Kasumi-1 (cell line): ENCODE measurements around the gene SIGLEC9.

Experiments
- DNase-seq, 2 experiments: peaks; one replicate each; lab custom pipeline; 2025; lab: John Stamatoyannopoulos, UW

SIGLEC9 gene

GRCh38 chr19:51097166-51097738, 27.5 kb upstream of the SIGLEC9 start:
- peak; percentile 9 to 17 for DNase-seq

- DNase-seq: no peak
Observed at GRCh38 chr19:51097796-51098195, 26.9 kb upstream of the SIGLEC9 start.

GRCh38 chr19:51098365-51099046, 26.2 kb upstream of the SIGLEC9 start:
- DNase-seq: no peak

GRCh38 chr19:51099047-51099382, 25.7 kb upstream of the SIGLEC9 start:
- DNase-seq: no peak

- DNase-seq: no peak
Observed at GRCh38 chr19:51100601-51101000, 24.1 kb upstream of the SIGLEC9 start.

GRCh38 chr19:51101171-51101865, 23.4 kb upstream of the SIGLEC9 start:
- no peak for DNase-seq

GRCh38 chr19:51102991-51103390, 21.7 kb upstream of the SIGLEC9 start:
- no peak for DNase-seq

- no peak for DNase-seq
Observed at GRCh38 chr19:51103926-51104341, 20.8 kb upstream of the SIGLEC9 start.

GRCh38 chr19:51107406-51108065, 17.2 kb upstream of the SIGLEC9 start:
- peak; percentile 18 to 37 for DNase-seq

GRCh38 chr19:51108066-51108804, 16.5 kb upstream of the SIGLEC9 start, which contains the start of gene CTU1:
Gene CTU1, minus strand, starts transcription at chr19:51108409. Its CDS starts 3,840 bp downstream, at chr19:51104569.
- DNase-seq: peak; percentile 99

- DNase-seq: peak in 1 of 2 experiments; percentile 74
Observed at GRCh38 chr19:51108805-51109146, 15.9 kb upstream of the SIGLEC9 start.

GRCh38 chr19:51110666-51110971, 14.1 kb upstream of the SIGLEC9 start:
- no peak for DNase-seq

GRCh38 chr19:51111606-51112005, 13.1 kb upstream of the SIGLEC9 start:
- DNase-seq: no peak

- peak in 1 of 2 experiments; percentile 6 for DNase-seq
Observed at GRCh38 chr19:51114087-51114729, 10.5 kb upstream of the SIGLEC9 start.

- DNase-seq: no peak
Observed at GRCh38 chr19:51116736-51117286, 7.9 kb upstream of the SIGLEC9 start.

- no peak for DNase-seq
Observed at GRCh38 chr19:51119101-51119500, 5.6 kb upstream of the SIGLEC9 start.

- DNase-seq: no peak
Observed at GRCh38 chr19:51119611-51120010, 5.1 kb upstream of the SIGLEC9 start.

GRCh38 chr19:51120160-51120559, 4.5 kb upstream of the SIGLEC9 start:
- no peak for DNase-seq

- peak; percentile 57 to 63 for DNase-seq
Observed at GRCh38 chr19:51121257-51121656, 3.4 kb upstream of the SIGLEC9 start.

- no peak for DNase-seq
Observed at GRCh38 chr19:51122112-51122981, 2.4 kb upstream of the SIGLEC9 start.
